CD14-positive monocyte (primary cell): Measurements from ENCODE around the gene FARP2. TPM values are rescaled to one million over a fixed set of nuclear protein-coding genes. Genes with fewer than 3 reads are reported as not detected.

ENCODE experiments used
- DNase-seq, 3 donors: peaks; one replicate each; pipeline ENCODE4 v3.0.0-alpha.2; 2011 to 2022
- H2AFZ ChIP-seq: 2 replicates; pipeline ENCODE4 v1.6.0; 2012; ENCODE audit warnings: mild to moderate bottlenecking, low read depth, low read length, inconsistent platforms; ENCODE audit not compliant: insufficient read depth, poor library complexity, severe bottlenecking
- H3K27ac ChIP-seq, 2 donors: 1 replicate in 1 of 2; 2 replicates in 1 of 2; pipeline ENCODE4 v1.5.1; 2012 to 2013; ENCODE audit warnings: low read length in 2 of 2, control low read depth in 1 of 2, inconsistent platforms in 1 of 2, low read depth in 1 of 2, mild to moderate bottlenecking in 1 of 2
- H3K27me3 ChIP-seq, 2 donors: one replicate each; pipeline versions ENCODE4 v1.6.0 to v1.6.1; 2011 to 2013; ENCODE audit warnings: low read length in 2 of 2; ENCODE audit not compliant: control insufficient read depth in 2 of 2, insufficient read depth in 2 of 2
- H3K36me3 ChIP-seq, 2 donors: replicated peaks in 1 of 2; 1 replicate in 1 of 2; 2 replicates in 1 of 2; pipeline versions ENCODE4 v1.5.1 to v1.6.1; 2012 to 2013; ENCODE audit warnings: low read length in 2 of 2, control low read depth in 1 of 2, inconsistent platforms in 1 of 2, mild to moderate bottlenecking in 1 of 2; ENCODE audit not compliant: insufficient read depth in 2 of 2, control insufficient read depth in 1 of 2
- H3K4me1 ChIP-seq, 2 donors: 1 replicate in 1 of 2; 2 replicates in 1 of 2; pipeline versions ENCODE4 v1.5.1 to v1.6.1; 2012 to 2013; ENCODE audit warnings: low read length in 2 of 2, control low read depth in 1 of 2, inconsistent platforms in 1 of 2, mild to moderate bottlenecking in 1 of 2, moderate library complexity in 1 of 2; ENCODE audit not compliant: insufficient read depth in 2 of 2, control insufficient read depth in 1 of 2
- H3K4me2 ChIP-seq: replicated peaks from 2 replicates; pipeline ENCODE3; 2012; ENCODE audit warnings: low read length, moderate library complexity, mild to moderate bottlenecking; ENCODE audit not compliant: poor library complexity, severe bottlenecking; ENCODE audit errors: extremely low read depth
- H3K4me3 ChIP-seq, 3 experiments: fragments of 200-600 bp in 1 of 3; sonication (generic) in 1 of 3; replicated peaks in 1 of 3; 1 replicate in 2 of 3; 2 replicates in 1 of 3; pipeline ENCODE4 v1.5.1; 2011 to 2013; ENCODE audit warnings: low read length in 3 of 3, mild to moderate bottlenecking in 3 of 3, control low read depth in 2 of 3, low read depth in 2 of 3, inconsistent platforms in 1 of 3, moderate library complexity in 1 of 3
- H3K79me2 ChIP-seq: 2 replicates; pipeline ENCODE4 v1.6.0; 2012; ENCODE audit warnings: mild to moderate bottlenecking, control low read depth, inconsistent platforms, low read length, moderate library complexity; ENCODE audit not compliant: insufficient read depth
- H3K9ac ChIP-seq: 2 replicates; pipeline ENCODE4 v1.6.0; 2017; ENCODE audit warnings: low read length, mild to moderate bottlenecking; ENCODE audit not compliant: insufficient read depth, poor library complexity, severe bottlenecking
- H3K9me3 ChIP-seq, 2 donors: replicated peaks in 1 of 2; 1 replicate in 1 of 2; 2 replicates in 1 of 2; pipeline versions ENCODE4 v1.5.1 to v1.6.1; 2012 to 2013; ENCODE audit warnings: low read length in 2 of 2, control low read depth in 1 of 2; ENCODE audit not compliant: control insufficient read depth in 1 of 2, insufficient read depth in 1 of 2
- H4K20me1 ChIP-seq: 2 replicates; pipeline ENCODE4 v1.6.0; 2012; ENCODE audit warnings: mild to moderate bottlenecking, low read length, control low read depth, moderate library complexity; ENCODE audit not compliant: insufficient read depth
- H3K27ac Mint-ChIP-seq, 7 donors: one replicate each; pipeline ENCODE4 v1.8.0; 2020; ENCODE audit warnings: mild to moderate bottlenecking in 7 of 7, mixed read lengths in 7 of 7, moderate library complexity in 6 of 7, inconsistent platforms in 2 of 7
- H3K27me3 Mint-ChIP-seq, 3 donors: one replicate each; pipeline ENCODE4 v1.8.0; 2021 to 2022; ENCODE audit warnings: low read depth in 3 of 3, mild to moderate bottlenecking in 3 of 3, mixed read lengths in 3 of 3, moderate library complexity in 3 of 3, inconsistent platforms in 1 of 3
- H3K36me3 Mint-ChIP-seq, 2 donors: one replicate each; pipeline ENCODE4 v1.8.0; 2020; ENCODE audit warnings: mixed read lengths in 2 of 2, inconsistent platforms in 1 of 2, mild to moderate bottlenecking in 1 of 2
- H3K4me1 Mint-ChIP-seq: one replicate; pipeline ENCODE4 v1.8.0; 2020; ENCODE audit warnings: mild to moderate bottlenecking, mixed read lengths
- H3K4me3 Mint-ChIP-seq, 2 donors: one replicate each; pipeline ENCODE4 v1.8.0; 2020; ENCODE audit warnings: mild to moderate bottlenecking in 2 of 2, mixed read lengths in 2 of 2, moderate library complexity in 1 of 2
- H3K9me3 Mint-ChIP-seq, 7 donors: one replicate each; pipeline ENCODE4 v1.8.0; 2020 to 2022; ENCODE audit warnings: mixed read lengths in 7 of 7, mild to moderate bottlenecking in 6 of 7, moderate library complexity in 6 of 7, inconsistent platforms in 2 of 7
- CTCF ChIP-seq: fragments of 200-600 bp; IDR thresholded peaks from one replicate; pipeline ENCODE4 v1.8.0; 2022; ENCODE audit warnings: antibody characterized with exemption, mild to moderate bottlenecking
- WGBS: methylation state at CpG from one replicate; pipeline ENCODE4 v1.1.5; 2013; ENCODE audit warnings: missing lambda C conversion rate; ENCODE audit not compliant: insufficient coverage; 5-methylcytosine and 5-hydroxymethylcytosine counted together
- intact Hi-C, 2 donors: fragments of 100-400 bp; cut with micrococcal nuclease; formaldehyde crosslinking; loops; one replicate each; pipeline versions ENCODE4 v1.15.0 to v1.15.1; 2023
- polyA plus RNA-seq, 3 donors: library from polyadenylated mRNA; depleted of rRNA in 1 of 3; unstranded in 2 of 3; stranded (reverse) in 1 of 3; fragments of 300-500 nt in 2 of 3; fragments of >200 nt in 1 of 3; fragmentation: Illumina TruSeq in 2 of 3; gene quantifications; 1 replicate in 2 of 3; 2 replicates in 1 of 3; pipeline ENCODE4 v1.2.3, GENCODE V29; 2012 to 2021

Gene FARP2
- polyA plus RNA-seq, 3 donors = 6.7 to 8.5 (median 7.3) TPM

- Histone ChIP-seq H3K36me3 (peaks cover 0 to 3% of the 10 kb centered on the region in 2 donors), H3K27me3 (no peaks in the 10 kb centered on the region), H3K4me2 (no peak overlapping the region), H3K27ac (no peak overlapping the region), H4K20me1 (no peaks in the 10 kb centered on the region), H3K4me1 (no peaks in the 10 kb centered on the region), H3K9ac (no peak overlapping the region), H3K79me2 (no peaks in the 10 kb centered on the region), H3K9me3 (no peaks in the 10 kb centered on the region), H3K4me3 (no peak overlapping the region), H2AFZ (no peak overlapping the region)
- Mint-ChIP-seq H3K27ac (no peak overlapping the region), H3K4me1 (no peaks in the 10 kb centered on the region), H3K4me3 (no peak overlapping the region), H3K27me3 (peaks cover 2 to 28% (median 9%) of the 10 kb centered on the region in 3 donors), H3K36me3 (peaks cover 8 to 9% of the 10 kb centered on the region in 2 donors), H3K9me3 (no peaks in the 10 kb centered on the region)
- intact Hi-C loops = no loop called here
- TF ChIP-seq CTCF = no peak
- no peak for DNase-seq
- no CpG with 5 or more reads among the region's 3 CpGs for WGBS
These were observed 133.0 kb downstream of the FARP2 start for GRCh38 chr2:241489088-241489487.

GRCh38 chr2:241489733-241490680 lies 133.9 kb downstream of the FARP2 start:
- Histone ChIP-seq H3K27ac (no peak overlapping the region), H3K36me3 (peaks cover 5 to 13% of the 10 kb centered on the region in 2 donors), H3K4me1 (no peaks in the 10 kb centered on the region), H3K9me3 (no peaks in the 10 kb centered on the region), H4K20me1 (no peaks in the 10 kb centered on the region), H3K9ac (no peak overlapping the region), H2AFZ (no peak overlapping the region), H3K79me2 (no peaks in the 10 kb centered on the region), H3K27me3 (no peaks in the 10 kb centered on the region), H3K4me2 (no peak overlapping the region), H3K4me3 (no peak overlapping the region)
- Mint-ChIP-seq H3K4me3 (no peak overlapping the region), H3K36me3 (peaks cover 14 to 18% of the 10 kb centered on the region in 2 donors), H3K4me1 (no peaks in the 10 kb centered on the region), H3K27ac (peak overlapping the region in 2 of 7 donors; percentile 37 to 50), H3K27me3 (peaks cover 4 to 21% (median 5%) of the 10 kb centered on the region in 3 donors), H3K9me3 (no peaks in the 10 kb centered on the region)
- 89% methylated on average over 14 of the region's 15 CpGs for WGBS
- no peak for DNase-seq
- intact Hi-C loops = no loop called here
- no peak for TF ChIP-seq CTCF
